MG63 (cell line): ENCODE data around the gene GSK3A. TPM values are rescaled to one million over a fixed set of nuclear protein-coding genes. Genes with fewer than 3 reads are reported as not detected.

Source experiments
- DNase-seq: peaks from one replicate; pipeline ENCODE4 v3.0.0-alpha.2; 2020
- H3K27me3 ChIP-seq: fragments of 250-450 bp; sonication (Bioruptor Pico); 2 replicates; pipeline ENCODE4 v1.5.1; 2020; ENCODE audit warnings: mild to moderate bottlenecking, moderate library complexity
- H3K36me3 ChIP-seq: fragments of 250-450 bp; sonication (Bioruptor Pico); 2 replicates; pipeline ENCODE4 v1.5.1; 2020; ENCODE audit warnings: mild to moderate bottlenecking, moderate library complexity
- H3K4me3 ChIP-seq: fragments of 250-450 bp; sonication (Bioruptor Pico); 2 replicates; pipeline ENCODE4 v1.5.1; 2020; ENCODE audit warnings: mild to moderate bottlenecking, moderate library complexity
- H3K9me3 ChIP-seq: fragments of 250-450 bp; sonication (Bioruptor Pico); 2 replicates; pipeline ENCODE4 v1.5.1; 2020; ENCODE audit warnings: mild to moderate bottlenecking, moderate library complexity
- total RNA-seq: library from RNA; depleted of rRNA; stranded (reverse); fragments of >200 nt; shearing (Covaris generic); gene quantifications from 2 replicates; pipeline ENCODE4 v1.2.3, GENCODE V29; 2014; ENCODE audit warnings: low replicate concordance; rRNA removed

Gene GSK3A
- 24.1 and 27.3 TPM in 2 replicates for total RNA-seq

- H3K36me3 ChIP-seq: peaks cover 32% of the 10 kb centered on the region
- no peaks in the 10 kb centered on the region for H3K27me3 ChIP-seq
- peak; percentile 99 for DNase-seq
- H3K4me3 ChIP-seq: peak within 1 kb of the TSS; percentile 90
- no peaks in the 10 kb centered on the region for H3K9me3 ChIP-seq
Observed at GRCh38 chr19:42242512-42243409, at the start of gene GSK3A. Gene GSK3A (minus strand): TSS chr19:42242602. CDS start chr19:42242465, 137 bp downstream.

- H3K36me3 ChIP-seq: peaks cover 93% of the 10 kb centered on the region
- DNase-seq: no peak
Observed at GRCh38 chr19:42291435-42291810, 49.0 kb upstream of the GSK3A start.

GRCh38 chr19:42290523-42291434 lies 48.4 kb upstream of the GSK3A start:
- Histone ChIP-seq H3K9me3 (no peaks in the 10 kb centered on the region), H3K27me3 (no peaks in the 10 kb centered on the region), H3K36me3 (peaks cover 92% of the 10 kb centered on the region), H3K4me3 (no peak overlapping the region)
- peak; percentile 46 for DNase-seq

More at GRCh38 chr19:42291435-42291810, 49.0 kb upstream of the GSK3A start:
- Histone ChIP-seq H3K4me3 (no peak overlapping the region), H3K9me3 (no peaks in the 10 kb centered on the region), H3K27me3 (no peaks in the 10 kb centered on the region)

- DNase-seq: no peak
- H3K36me3 ChIP-seq: peaks cover 88% of the 10 kb centered on the region
- H3K9me3 ChIP-seq: no peaks in the 10 kb centered on the region
Observed at GRCh38 chr19:42290136-42290522, 47.7 kb upstream of the GSK3A start.

GRCh38 chr19:42289556-42290041 lies 47.2 kb upstream of the GSK3A start:
- Histone ChIP-seq H3K27me3 (no peaks in the 10 kb centered on the region), H3K9me3 (no peaks in the 10 kb centered on the region), H3K4me3 (no peak overlapping the region), H3K36me3 (peaks cover 88% of the 10 kb centered on the region)
- no peak for DNase-seq

More at GRCh38 chr19:42290136-42290522, 47.7 kb upstream of the GSK3A start:
- no peaks in the 10 kb centered on the region for H3K27me3 ChIP-seq
- H3K4me3 ChIP-seq: no peak overlapping the region

GRCh38 chr19:42288881-42289555 lies 46.6 kb upstream of the GSK3A start:
- H3K9me3 ChIP-seq: no peaks in the 10 kb centered on the region
- H3K4me3 ChIP-seq: no peak overlapping the region
- DNase-seq: no peak
- peaks cover 82% of the 10 kb centered on the region for H3K36me3 ChIP-seq
- no peaks in the 10 kb centered on the region for H3K27me3 ChIP-seq

- Histone ChIP-seq H3K36me3 (peaks cover 76% of the 10 kb centered on the region), H3K9me3 (no peaks in the 10 kb centered on the region), H3K27me3 (no peaks in the 10 kb centered on the region), H3K4me3 (no peak overlapping the region)
- DNase-seq: no peak
Observed at GRCh38 chr19:42288387-42288786, 46.0 kb upstream of the GSK3A start.

- Histone ChIP-seq H3K9me3 (no peaks in the 10 kb centered on the region), H3K36me3 (peaks cover 69% of the 10 kb centered on the region), H3K27me3 (no peaks in the 10 kb centered on the region), H3K4me3 (no peak overlapping the region)
- DNase-seq: no peak
Observed at GRCh38 chr19:42287827-42288107, 45.4 kb upstream of the GSK3A start.

GRCh38 chr19:42287017-42287826 lies 44.8 kb upstream of the GSK3A start:
- no peaks in the 10 kb centered on the region for H3K27me3 ChIP-seq

GRCh38 chr19:42286349-42287016 lies 44.1 kb upstream of the GSK3A start:
- Histone ChIP-seq H3K4me3 (no peak overlapping the region), H3K36me3 (peaks cover 56% of the 10 kb centered on the region)

More at GRCh38 chr19:42287017-42287826, 44.8 kb upstream of the GSK3A start:
- Histone ChIP-seq H3K4me3 (no peak overlapping the region), H3K36me3 (peaks cover 64% of the 10 kb centered on the region), H3K9me3 (no peaks in the 10 kb centered on the region)
- DNase-seq: no peak

GRCh38 chr19:42285988-42286348 lies 43.6 kb upstream of the GSK3A start:
- DNase-seq: no peak
- no peaks in the 10 kb centered on the region for H3K9me3 ChIP-seq
- no peak overlapping the region for H3K4me3 ChIP-seq
- H3K27me3 ChIP-seq: no peaks in the 10 kb centered on the region
- H3K36me3 ChIP-seq: peaks cover 51% of the 10 kb centered on the region

More at GRCh38 chr19:42286349-42287016, 44.1 kb upstream of the GSK3A start:
- Histone ChIP-seq H3K27me3 (no peaks in the 10 kb centered on the region), H3K9me3 (no peaks in the 10 kb centered on the region)
- DNase-seq: no peak

- DNase-seq: no peak
Observed at GRCh38 chr19:42285541-42285941, 43.1 kb upstream of the GSK3A start.

GRCh38 chr19:42284591-42285341 lies 42.4 kb upstream of the GSK3A start:
- no peaks in the 10 kb centered on the region for H3K27me3 ChIP-seq
- H3K9me3 ChIP-seq: no peaks in the 10 kb centered on the region
- DNase-seq: no peak

More at GRCh38 chr19:42285541-42285941, 43.1 kb upstream of the GSK3A start:
- Histone ChIP-seq H3K4me3 (peak overlapping the region; percentile 63), H3K9me3 (no peaks in the 10 kb centered on the region), H3K27me3 (no peaks in the 10 kb centered on the region), H3K36me3 (peaks cover 47% of the 10 kb centered on the region)

GRCh38 chr19:42284066-42284501 lies 41.7 kb upstream of the GSK3A start:
- Histone ChIP-seq H3K36me3 (peaks cover 32% of the 10 kb centered on the region), H3K27me3 (no peaks in the 10 kb centered on the region), H3K4me3 (no peak overlapping the region; the same call in 1 of the 2 replicates), H3K9me3 (no peaks in the 10 kb centered on the region)
- DNase-seq: peak; percentile 87

More at GRCh38 chr19:42284591-42285341, 42.4 kb upstream of the GSK3A start:
- H3K36me3 ChIP-seq: peaks cover 39% of the 10 kb centered on the region
- peak overlapping the region; percentile 63 for H3K4me3 ChIP-seq
